Measurements from ENCODE around the gene NRXN3.

GRCh38 chr14:78902010-78902623, 731.9 kb downstream of the NRXN3 start:
- TF ChIP-seq EZH2 (IDR thresholded peaks at IDR 0.05; ENCODE audit: insufficient read depth, poor library complexity, severe bottlenecking) (no peak), EZH2phosphoT487 (IDR thresholded peaks at IDR 0.05; ENCODE audit: insufficient read depth, low read depth) (no peak)
